HL-60 (cell line): ENCODE measurements around the gene NXF1.

ENCODE experiments used
- CTCF ChIP-seq: IDR thresholded peaks from one replicate; pipeline ENCODE4 v1.5.1; 2011; ENCODE audit warnings: low read length, control low read depth, inconsistent platforms; ENCODE audit not compliant: insufficient read depth
- POLR2AphosphoS5 ChIP-seq: IDR thresholded peaks from 2 replicates; pipeline ENCODE4 v1.6.1; 2012; ENCODE audit warnings: low read depth
- REST ChIP-seq: IDR thresholded peaks from 2 replicates; pipeline ENCODE4 v1.6.1; 2012; ENCODE audit warnings: low read depth; ENCODE audit not compliant: insufficient replicate concordance

GRCh38 chr11:62852523-62853188 lies 47.4 kb upstream of the NXF1 start:
- TF ChIP-seq CTCF (no peak), POLR2AphosphoS5 (no peak), REST (no peak)
